NCI-H510A treated with DMSO at 0.1 percent for 48 hours (cell line): ENCODE measurements around the gene GIT2.
"Not testable (repeated sequence)": the region's sequence is repeated elsewhere in the genome, so short reads cannot be mapped to it uniquely, and the experiment has no call there.

ENCODE experiments used
- DNase-seq: peaks from one replicate; lab custom pipeline; 2025; lab: John Stamatoyannopoulos, UW

The GIT2 gene

DNA sequence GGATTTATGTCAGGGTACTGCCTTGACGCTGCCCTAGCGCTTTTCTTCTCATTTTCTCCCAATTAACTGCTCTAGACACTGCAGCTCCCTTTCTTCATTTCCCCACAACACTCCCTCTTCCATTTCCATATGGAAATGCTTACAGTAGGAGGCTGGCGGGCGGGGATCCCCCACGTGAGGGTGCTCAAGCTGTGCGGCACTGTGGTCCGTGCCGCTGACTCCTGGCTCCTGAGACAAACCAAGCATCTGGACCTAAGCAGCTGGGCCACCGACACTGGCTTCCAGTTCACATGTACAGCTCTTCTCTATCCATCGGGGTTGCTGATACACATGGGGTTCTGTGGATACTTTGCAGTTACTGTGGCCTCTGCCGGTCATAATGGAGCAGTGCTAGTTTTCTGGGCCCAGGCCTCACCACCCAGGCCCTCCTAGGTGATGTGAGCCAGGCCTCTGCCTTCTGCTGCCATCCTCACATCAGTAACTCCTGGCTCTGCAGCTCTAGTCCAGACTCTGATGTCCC is 75.8 kb downstream of the GIT2 start:
- no peak for DNase-seq

DNA sequence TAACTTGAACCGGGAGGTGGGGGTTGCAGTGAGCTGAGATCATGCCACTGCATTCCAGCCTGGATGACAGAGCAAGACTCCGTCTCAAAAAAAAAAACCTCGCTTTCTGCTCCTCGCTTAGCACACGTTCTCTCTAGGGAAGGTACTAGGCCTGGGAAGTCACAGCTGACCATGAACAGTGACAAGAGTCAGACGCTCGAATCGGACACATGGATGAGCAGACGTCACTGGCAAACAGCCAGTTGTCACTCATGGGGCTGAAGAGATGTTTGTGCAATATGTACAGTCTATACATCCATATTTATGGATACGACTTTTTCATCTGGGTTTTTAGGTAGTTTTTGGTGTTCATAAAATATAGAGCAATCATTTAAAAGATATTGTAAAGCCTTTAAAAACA is 76.7 kb downstream of the GIT2 start:
- no peak for DNase-seq

DNA sequence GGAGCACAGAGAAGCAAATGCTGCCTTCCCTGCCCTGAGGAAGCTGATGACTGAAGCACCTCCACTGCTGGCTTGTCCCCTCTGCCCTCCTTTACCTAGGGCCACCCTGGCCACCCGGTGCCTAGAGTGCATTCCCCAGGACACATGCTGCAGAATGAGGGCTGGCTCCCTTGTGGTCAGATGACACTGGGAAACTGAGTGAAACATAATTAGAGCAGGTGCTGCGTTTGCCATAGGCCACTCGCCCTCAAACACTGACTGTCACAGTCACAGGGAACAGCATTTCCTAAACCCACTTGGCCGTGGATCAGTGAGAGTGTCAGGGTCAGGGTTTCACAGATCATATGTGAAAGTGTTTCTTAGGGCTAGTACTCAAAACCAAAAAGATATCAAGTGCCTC is 80.1 kb downstream of the GIT2 start:
- DNase-seq: no peak

DNA sequence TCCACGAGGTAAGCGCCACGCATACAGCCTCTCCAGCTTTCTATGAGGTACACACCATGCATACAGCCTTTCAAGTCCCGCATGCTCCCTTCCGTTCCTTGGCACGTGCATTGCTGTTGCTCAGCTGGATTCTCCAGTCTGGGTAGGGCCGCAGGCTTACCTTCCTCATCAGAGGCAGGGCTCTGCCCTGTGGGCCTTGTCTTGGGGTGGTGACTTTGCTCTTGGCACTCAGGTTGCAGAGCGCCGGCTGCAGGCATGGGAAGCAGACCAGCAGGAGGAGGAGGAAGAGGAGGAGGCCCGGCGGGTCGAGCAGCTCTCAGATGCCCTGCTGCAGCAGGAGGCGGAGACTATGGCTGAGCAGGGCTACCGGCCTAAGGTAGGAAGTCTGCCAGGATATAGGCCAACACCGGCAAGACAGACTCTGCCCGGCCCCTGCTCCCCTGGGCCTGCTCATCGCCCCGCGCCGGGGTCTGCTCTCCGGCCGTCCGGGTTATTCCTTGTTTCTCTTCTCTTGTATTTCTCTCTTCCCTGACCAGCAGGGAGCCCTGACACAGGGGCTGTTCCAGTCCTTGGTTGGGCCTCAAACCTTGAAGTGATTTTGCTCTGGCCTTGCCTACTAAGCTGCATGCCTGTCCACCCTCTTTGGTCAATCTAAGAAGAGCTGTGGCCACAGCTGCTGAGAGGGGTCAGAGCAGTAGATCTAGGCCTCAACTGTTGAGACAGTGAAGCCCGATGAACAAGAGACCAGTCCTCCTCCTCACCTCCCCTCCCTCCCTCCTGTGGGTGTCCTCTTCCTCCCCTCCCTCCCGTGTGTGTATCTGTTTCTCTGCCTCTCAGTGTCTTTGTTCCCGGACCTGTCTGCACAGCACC is 80.8 kb downstream of the GIT2 start:
- no peak for DNase-seq

DNA sequence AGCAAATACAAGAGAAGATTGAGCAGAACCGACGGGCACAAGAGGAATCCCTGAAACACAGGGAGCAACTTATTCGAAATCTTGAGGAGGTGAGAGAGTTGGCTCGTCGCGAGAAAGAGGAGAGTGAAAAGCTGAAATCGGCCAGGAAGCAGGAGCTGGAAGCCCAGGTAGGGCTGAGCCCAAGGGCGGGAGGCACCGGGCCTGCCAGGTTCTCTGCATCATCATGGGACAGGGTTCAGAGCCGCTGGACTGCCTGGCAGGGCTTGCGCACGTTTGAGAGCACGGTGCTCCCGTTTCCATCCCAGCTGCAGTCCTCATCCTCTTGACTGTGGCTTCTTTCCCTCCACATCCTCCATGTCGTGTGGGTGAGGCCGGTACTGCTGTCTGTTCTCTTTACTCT is 81.7 kb downstream of the GIT2 start:
- DNase-seq: no peak

DNA sequence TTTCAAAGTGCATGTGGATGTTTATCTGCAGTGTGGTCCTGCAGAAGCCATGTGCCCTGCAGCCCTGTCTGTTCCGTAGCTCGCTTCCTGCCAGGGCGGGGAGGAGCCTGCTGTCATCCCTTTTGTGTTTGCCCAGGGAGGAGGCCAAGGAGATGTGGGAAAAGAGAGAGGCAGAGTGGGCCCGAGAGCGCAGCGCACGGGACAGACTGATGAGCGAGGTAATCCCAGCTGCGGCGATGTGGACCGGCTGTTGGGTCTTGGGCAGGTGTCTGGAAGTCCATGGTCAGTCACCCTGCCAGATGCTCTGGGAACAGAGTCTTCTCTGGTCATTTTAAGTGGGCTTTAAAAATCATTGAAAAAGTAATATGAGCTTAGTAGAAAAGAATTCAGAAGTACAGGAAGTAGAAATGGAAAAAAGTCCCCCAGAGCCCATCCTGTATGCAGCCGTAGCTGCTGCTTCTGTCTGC is 83.3 kb downstream of the GIT2 start:
- no peak for DNase-seq

DNA sequence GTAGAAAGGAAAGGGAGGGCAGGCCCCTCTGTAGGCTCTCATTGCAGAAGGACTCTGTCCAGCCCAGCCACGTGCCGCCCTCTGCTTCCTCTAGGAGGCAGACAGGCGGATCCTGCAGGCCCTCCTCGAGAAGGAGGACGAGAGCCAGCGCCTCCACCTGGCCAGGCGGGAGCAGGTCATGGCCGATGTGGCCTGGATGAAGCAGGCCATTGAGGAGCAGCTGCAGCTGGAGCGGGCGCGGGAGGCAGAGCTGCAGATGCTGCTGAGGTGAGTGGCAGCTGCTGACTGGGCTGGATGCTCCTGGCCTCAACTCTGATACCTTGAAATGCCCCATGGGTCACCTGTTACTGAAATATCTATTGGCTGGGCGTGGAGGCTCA is 85.2 kb downstream of the GIT2 start:
- no peak for DNase-seq

DNA sequence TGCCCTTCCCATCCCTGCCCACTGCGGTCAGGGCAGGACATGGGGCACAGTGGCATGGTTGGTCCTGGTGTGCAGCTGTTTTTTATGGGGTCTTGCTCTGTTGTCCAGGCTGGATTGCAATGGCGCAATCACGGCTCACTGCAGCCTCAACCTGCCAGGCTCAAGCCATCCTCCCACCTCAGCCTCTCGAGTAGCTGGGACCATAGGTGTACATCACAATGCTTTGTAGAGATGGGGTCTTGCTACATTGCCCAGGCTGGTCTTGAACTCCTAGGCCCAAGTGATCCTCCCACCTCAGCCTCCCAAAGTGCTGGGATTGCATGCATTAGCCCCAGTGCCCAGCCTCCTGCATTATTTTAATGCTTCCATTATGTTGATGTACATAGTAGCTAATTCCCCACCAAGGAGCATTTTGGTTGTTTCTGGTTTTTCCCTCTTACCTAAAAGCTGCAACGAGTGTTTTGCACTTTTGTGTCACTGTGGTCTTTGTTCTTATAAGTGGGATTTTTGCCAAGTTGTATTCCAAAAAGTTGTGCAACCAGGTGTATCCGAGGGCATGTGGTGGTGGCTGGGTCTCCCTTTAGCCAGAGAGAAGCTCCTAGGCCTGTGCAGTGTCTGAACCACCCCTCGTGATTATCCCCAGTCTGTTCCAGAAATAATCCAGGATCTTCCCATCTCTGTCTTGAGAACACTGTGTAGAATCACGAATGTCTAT is 85.8 kb downstream of the GIT2 start:
- no peak for DNase-seq

DNA sequence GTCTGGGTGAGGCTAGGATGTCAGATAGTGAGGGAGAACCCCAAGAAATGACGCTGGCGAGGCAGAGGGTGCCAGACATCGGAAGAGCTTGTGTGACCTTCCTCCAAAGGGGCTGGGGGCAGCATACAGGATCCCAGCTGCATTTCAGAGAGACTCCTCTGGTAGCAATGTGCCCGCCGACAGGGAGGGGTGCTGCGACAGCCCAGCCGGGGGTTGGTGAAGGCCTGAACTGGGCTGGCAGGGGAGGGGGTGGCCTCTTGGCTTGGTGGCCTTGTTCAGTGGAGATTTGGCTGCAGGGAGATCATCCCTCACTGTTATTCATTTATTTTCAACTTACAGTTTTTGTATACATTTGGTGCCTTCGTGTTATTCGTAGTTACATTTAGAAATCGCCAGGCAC is 90.9 kb downstream of the GIT2 start:
- DNase-seq: no peak

DNA sequence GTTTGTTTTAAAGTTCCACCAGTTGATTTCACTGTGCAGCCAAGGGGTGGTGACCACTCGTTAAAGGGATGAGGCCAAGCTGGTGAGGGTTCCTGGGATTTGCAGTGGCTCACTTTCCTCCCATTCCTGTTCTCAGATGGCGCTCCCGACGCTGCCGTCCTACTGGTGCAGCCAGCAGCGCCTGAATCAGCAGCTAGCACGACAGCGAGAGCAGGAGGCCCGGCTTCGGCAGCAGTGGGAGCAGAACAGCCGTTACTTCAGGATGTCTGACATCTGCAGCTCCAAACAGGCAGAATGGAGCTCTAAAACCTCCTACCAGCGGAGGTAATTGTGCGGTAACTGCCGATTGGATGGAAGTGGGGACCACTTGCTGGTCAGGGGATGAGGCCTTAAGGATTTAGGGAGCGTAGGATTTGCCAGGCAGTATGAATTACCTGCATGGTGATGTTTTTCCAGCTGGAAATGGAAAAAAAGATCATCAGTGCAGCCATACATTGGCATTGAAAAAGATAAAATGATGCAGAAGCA is 93.2 kb downstream of the GIT2 start:
- no peak for DNase-seq

DNA sequence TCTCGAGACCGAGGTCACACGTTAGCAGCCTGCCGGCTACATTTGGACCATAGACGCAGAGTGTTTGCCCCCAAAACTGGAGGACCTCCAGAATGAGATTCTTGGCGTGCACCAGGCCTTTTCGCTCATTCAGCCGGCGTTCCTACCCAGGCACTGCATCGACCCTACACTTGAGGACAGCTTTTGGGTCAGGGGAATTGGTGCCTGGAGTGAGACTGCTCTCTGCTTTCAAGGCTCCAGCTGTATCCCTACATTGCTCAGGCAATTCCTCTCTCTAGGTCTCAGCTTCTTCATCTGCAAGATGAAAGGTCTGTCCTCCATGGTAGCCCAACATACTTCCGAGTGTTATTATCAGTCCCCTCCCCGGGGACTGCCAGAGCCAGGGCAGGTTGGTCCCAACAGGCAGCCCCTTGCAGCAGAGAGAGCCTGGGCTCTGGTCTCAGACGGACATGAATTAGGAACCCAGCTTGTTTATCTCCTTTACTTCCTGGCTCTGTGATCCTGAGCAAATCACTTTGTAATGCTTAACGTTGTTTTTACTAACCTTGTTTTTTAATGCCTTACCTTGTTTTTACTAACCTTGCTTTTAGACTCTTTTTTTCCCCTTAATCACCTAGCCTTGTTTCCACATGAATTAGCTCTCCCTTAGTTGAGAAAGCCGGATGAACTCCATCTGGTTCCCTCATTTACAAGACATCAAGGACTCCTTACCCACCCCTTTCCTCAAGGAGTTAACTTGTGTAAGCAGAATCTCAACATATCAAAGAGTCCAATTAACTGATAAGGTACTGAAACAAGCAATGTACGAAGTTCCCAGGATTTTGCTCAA is 95.2 kb downstream of the GIT2 start:
- no peak for DNase-seq

DNA sequence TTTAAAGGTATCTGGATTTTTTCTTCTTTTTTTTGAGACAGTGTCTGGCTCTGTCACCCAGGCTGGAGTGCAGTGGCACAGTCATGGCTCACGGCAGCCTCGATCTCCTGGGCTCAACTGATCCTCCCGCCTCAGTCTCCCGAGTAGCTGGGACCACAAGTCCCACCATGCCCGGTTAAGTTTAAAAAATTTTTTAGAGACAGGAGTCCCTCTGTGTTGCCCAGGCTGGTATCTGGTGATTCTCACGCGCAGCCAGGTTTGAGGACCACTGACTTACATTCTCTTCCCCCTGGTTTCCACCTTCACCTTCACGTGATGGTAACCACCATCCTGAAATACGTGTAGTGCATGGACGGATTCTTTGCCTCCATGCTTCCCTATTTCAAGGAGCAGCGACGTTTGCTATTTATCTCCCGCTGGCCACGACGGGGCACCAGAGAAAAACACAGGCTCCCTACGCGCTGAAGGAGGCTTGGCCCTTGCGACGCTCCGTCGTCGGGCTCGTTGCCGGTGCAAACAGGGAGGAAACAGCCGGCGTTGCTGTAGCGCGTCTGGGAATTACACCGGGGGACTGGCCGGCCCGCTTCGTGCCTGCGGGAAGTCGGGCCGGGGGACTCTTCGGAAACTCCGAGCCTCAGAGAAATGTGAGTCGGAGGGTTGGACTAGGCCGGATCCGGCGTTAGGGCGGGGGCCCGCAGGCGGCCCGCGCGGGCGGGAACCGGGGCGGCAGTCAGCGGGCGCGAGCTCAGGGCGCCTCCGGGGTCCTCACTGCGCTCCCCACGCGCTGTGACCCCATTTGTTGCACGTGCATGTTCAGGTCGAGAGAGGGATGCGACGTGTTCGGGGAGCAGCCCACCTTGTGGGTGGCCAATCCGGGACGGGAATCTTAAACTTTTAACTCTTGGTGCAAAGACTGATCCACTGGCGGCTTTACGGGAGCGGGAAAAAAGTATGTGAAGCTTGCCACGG is 96.1 kb downstream of the GIT2 start, which contains the start of gene TCHP:
TCHP (plus strand) TSS at position 492 of the 969 bp plus-strand sequence. CDS start 2,753 bp downstream, outside the sequence.
- DNase-seq: peak; percentile 73

DNA sequence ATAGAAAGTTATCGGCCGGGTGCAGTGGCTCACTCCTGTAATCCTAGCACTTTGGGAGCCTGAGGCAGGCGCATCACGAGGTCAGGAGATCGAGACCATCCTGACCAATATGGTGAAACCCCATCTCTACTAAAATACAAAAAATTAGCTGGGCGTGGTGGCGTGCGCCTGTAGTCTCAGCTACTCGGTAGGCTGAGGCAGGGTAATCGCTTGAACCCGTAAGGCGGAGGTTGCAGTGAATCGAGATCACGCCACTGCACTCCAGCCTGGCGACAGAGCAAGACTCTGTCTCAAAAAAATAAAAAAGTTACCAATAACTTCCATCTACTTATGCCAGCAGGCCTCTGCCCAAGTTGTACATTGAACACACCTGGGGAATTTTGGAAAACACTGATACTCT is 96.8 kb downstream of the GIT2 start:
- not testable (repeated sequence) for DNase-seq

DNA sequence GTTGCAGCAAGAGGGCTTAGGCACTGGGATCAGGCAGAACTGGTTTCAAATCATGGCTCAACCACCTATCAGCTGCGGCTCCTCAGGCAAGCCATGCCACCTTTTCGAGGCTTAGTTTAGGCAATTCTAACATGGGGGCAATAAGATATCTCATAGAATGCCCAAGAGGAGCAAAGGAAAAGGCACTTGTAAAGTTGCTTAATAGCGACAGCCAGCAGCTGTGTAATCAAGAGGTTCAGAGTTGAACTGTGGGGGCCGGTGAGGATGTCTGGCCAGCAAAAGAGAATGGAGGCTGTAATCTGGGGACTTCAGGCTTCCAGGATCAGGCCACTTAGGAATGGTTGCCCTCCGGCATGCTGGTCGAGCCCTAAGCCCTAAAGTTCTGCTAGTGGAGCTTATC is 99.1 kb downstream of the GIT2 start:
- no peak for DNase-seq

DNA sequence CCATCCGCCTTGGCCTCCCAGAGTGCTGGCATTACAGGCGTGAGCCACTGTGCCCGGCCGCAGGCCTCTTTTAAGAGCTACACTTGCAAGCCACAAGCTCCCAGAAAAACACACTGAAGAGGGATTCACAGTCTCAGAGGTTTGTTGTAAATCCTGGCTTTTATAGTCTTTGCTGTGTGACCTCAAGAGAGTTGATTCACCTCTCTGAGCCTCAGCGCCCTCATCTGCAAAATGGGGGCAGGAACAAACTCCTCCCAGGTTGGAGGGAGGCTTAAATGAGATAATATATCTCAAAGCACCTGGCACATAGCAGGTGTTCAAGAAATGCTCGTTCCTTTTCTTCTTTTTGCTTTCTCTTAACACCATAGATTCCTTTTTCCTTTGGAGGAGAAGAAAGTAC is 100.0 kb downstream of the GIT2 start:
- DNase-seq: no peak

DNA sequence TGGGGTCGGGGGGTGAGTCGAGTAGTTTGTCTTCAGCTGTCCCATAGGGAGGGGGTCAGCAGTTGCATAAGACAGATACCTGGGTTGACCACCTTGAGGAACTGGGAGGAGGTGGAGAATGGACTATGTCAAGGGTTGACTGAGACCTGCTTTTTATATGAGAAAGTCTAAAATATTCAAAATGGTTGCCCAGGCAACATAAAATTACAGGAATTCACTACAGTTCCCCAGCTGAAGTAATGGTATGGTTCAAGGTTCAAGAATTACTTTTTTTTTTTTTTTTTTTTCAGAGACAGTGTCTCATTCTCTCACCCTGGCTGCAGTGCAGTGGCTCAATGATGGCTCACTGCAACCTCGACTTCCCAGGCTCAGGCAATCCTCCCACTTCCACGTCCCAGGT is 101.2 kb downstream of the GIT2 start:
- no peak for DNase-seq

DNA sequence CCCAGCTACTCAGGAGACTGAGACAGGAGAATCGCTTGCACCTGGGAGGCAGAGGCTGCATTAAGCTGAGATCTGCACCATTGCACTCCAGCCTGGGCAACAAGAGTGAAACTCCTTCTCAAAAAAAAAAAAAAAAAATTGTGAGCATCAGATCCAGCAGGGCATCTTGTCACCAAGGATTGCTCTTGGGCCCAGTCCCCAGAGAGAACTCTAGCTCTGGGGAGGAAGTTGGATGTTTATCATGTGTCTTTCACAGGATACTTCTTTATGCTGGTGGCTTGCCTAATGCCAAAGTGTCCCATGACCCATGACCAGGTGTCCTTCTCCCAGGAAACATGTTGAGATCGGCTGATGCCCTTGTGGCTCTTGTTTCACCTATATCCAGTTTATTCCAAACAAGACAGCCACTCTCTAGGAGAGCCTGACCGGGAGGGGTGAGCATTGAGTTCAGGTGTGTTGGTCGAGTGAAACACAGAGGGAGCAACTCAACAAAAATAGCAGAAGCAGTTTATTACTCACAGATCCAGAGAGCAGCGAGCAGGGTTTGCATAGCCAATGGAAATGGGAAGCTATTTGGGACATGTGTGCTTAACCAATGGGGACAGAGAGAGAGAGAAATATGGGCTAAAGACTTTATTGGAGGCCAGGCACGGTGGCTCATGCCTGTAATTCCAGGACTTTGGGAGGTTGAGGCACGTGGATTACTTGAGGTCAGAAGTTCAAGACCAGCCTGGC is 102.7 kb downstream of the GIT2 start:
- no peak for DNase-seq

DNA sequence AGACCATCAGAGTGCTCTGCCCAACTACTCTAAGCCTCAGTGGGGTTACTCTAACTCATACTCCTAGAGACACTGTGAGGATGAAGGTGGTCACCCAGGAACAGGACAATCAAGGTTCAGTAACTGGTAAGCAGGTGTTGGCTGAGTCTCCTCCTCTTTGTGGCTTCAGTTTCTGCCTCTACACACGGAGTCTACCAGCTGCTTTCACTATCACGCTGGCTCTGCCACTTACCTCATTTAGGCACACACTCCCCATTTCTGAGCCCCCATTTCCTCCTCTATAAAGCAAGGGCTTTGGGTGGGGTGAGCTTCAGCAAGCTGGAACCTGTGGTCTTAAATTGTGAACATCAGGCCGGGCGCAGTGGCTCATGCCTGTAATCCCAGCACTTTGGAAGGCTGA is 103.4 kb downstream of the GIT2 start:
- DNase-seq: no peak

DNA sequence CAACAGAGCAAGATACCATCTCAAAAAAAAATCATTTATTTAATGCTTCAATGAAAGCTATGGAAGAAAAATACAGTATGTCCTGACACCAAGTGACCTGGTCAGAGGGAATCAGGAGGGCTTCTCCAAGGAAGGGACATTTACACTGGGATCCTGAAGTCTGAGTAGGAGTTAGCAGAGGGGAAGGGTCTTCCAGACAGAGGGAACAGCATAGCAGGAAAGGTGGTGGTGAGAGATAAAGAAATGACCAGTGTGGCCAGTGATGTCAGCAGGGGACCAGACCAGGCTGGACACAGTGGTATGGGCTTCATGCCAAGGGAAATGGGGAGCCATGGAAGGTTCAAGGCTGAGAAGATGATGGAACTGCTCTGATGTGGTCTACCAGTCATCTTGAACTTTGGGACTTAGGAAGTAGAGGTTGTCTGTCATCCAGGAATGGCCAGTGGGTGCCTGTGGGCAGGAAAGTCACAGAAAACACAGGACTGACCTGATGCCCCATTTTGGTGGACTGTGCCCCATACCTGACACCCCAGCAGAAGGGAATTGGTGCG is 103.9 kb downstream of the GIT2 start:
- DNase-seq: no peak

DNA sequence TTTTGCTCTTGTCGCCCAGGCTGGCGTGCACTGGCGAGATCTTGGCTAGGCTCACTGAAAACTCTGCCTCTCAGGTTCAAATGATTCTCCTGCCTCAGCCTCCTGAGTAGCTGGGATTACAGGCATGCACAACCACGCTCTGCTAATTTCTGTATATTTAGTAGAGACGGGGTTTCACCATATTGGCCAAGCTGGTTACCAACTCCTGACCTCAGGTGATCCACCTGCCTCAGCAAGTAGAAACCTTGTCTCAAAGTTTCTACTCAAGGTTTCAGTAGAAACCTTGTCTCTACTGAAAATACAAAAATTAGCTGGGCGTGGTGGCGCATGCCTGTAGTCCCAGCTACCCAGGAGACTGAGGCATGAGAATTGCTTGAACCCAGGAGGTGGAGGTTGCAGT is 104.4 kb downstream of the GIT2 start:
- DNase-seq: not testable (repeated sequence)
